ENCODE measurements around the gene NAT16.

NAT16 gene

DNA sequence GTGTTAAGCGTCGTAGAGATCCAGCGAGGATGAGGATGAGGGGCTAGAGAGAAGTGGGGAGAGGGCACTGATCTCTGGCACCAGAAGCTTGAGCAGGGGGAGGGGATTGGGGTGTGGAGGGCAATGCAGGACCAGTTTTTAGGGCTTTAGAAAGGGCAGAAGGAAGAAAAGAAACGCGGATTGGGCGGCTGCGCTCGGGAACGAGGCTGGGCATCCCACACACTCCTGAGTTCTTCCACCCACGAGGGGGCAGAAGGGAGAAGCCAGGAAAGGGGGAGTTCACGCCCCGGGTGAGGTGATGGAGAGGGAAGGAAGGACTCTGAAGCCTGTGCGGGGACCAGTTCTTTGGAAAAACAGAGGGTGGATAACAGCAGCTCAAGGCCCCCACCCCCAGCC, 8.7 kb downstream of the NAT16 start:
- Histone ChIP-seq H3K9ac (no peak overlapping the region), H2AFZ (no peak overlapping the region), H3K36me3 (ENCODE audit: control insufficient read depth, insufficient read depth, low read length) (no peaks in the 10 kb centered on the region), H3K4me3 (ENCODE audit: low read depth, low read length) (no peak overlapping the region), H3K4me2 (ENCODE audit: low read length) (no peak overlapping the region), H3K27ac (no peak overlapping the region), H3K79me2 (no peaks in the 10 kb centered on the region), H3K9me3 (ENCODE audit: control insufficient read depth, low read length) (no peaks in the 10 kb centered on the region), H3K27me3 (ENCODE audit: control insufficient read depth, insufficient read depth, low read length) (peaks cover 34% of the 10 kb centered on the region), H3K4me1 (peaks cover 12% of the 10 kb centered on the region)
- TF ChIP-seq, protein P1, sequence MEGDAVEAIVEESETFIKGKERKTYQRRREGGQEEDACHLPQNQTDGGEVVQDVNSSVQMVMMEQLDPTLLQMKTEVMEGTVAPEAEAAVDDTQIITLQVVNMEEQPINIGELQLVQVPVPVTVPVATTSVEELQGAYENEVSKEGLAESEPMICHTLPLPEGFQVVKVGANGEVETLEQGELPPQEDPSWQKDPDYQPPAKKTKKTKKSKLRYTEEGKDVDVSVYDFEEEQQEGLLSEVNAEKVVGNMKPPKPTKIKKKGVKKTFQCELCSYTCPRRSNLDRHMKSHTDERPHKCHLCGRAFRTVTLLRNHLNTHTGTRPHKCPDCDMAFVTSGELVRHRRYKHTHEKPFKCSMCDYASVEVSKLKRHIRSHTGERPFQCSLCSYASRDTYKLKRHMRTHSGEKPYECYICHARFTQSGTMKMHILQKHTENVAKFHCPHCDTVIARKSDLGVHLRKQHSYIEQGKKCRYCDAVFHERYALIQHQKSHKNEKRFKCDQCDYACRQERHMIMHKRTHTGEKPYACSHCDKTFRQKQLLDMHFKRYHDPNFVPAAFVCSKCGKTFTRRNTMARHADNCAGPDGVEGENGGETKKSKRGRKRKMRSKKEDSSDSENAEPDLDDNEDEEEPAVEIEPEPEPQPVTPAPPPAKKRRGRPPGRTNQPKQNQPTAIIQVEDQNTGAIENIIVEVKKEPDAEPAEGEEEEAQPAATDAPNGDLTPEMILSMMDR (IDR thresholded peaks at IDR 0.05): peak; percentile 10

DNA sequence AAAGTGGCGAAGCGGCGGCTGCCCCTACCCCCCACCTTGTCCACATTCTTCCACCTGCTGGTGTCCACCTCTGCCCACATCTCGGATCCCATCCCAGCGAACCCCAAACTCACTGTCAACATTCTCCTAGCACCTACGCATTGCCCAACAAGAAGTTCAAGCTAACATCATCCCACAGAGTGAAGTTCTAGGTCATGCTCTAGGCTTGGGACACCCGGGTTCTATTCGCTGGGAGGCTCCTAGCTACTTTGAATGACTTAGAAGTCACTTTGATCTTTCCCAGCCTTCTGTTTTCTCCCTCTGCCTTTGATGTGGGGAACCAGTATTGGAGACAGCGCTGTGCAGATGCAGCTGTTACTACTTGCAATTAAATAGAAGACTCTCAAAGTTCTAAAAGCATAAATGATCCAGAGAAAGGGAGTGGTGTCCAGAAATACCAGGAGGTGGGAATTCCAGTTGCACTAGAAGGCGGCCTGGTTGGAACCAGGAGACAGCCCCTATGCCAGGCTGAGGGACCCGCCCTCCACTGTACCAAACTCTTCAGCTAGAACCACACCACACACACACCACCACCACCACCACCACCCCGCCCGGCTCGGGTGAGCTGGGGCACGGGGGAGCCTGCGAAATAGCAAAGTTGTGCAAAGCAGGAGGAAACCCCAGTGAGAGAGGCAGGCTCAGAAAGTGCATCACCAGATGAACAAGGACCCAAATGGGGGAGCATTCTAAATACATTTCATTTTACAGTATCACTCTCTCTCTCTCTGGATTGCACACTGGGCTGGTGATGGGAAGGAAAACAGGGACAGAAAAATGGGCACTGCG, 9.3 kb downstream of the NAT16 start:
- Histone ChIP-seq H3K27me3 (ENCODE audit: control insufficient read depth, insufficient read depth, low read length) (peaks cover 34% of the 10 kb centered on the region), H3K27ac (no peak overlapping the region), H3K79me2 (no peaks in the 10 kb centered on the region), H3K36me3 (ENCODE audit: control insufficient read depth, insufficient read depth, low read length) (no peaks in the 10 kb centered on the region), H3K9ac (no peak overlapping the region), H2AFZ (no peak overlapping the region), H3K4me3 (ENCODE audit: low read depth, low read length) (no peak overlapping the region), H3K4me2 (ENCODE audit: low read length) (no peak overlapping the region), H3K4me1 (peaks cover 14% of the 10 kb centered on the region), H3K9me3 (ENCODE audit: control insufficient read depth, low read length) (no peaks in the 10 kb centered on the region)
- TF ChIP-seq, protein P1 (IDR thresholded peaks at IDR 0.05): no peak

DNA sequence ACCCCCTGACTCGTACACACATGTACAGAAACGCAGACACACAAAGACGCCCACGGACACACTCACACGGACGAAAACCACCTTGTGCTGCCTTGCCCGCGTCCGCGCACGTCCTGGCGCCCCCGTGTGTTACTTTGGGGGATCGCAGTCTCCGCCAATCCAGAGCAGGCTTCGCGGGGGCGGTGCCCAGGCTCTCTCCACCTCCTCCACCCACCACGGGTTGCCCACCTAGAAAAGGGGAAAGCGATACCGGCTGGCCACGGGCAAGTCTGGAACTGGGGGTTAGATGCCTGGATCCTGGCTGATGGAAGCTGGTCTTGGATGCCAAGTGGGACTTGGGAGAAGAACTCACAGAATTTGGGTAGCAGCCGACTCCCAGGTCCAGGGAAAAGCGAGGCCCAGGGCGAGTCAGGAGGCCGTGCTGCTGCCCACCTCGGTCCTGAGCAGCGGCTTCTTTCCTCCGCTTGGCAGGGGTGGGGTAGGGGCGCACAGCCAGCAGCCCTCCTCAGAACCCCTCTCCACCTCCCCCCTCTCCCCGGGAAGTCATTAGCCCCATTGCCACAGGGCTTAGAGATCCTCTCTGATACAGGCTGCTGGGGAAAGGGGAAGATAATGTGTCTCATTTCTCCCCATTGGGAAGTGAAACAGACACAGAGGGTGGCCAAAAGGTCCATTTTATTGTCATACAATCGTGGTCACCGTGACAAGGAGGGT, 10.1 kb downstream of the NAT16 start:
- Histone ChIP-seq H3K36me3 (ENCODE audit: control insufficient read depth, insufficient read depth, low read length) (no peaks in the 10 kb centered on the region), H3K79me2 (no peaks in the 10 kb centered on the region), H3K27ac (no peak overlapping the region), H3K4me2 (ENCODE audit: low read length) (no peak overlapping the region), H3K9me3 (ENCODE audit: control insufficient read depth, low read length) (no peaks in the 10 kb centered on the region), H3K4me3 (ENCODE audit: low read depth, low read length) (no peak overlapping the region), H3K9ac (no peak overlapping the region), H2AFZ (no peak overlapping the region), H3K4me1 (peaks cover 18% of the 10 kb centered on the region), H3K27me3 (ENCODE audit: control insufficient read depth, insufficient read depth, low read length) (peaks cover 34% of the 10 kb centered on the region)
- TF ChIP-seq, protein P1 (IDR thresholded peaks at IDR 0.05): peak; percentile 91

- Histone ChIP-seq H3K4me2 (ENCODE audit: low read length) (no peak overlapping the region), H3K27me3 (ENCODE audit: control insufficient read depth, insufficient read depth, low read length) (peaks cover 30% of the 10 kb centered on the region), H2AFZ (no peak overlapping the region), H3K4me3 (ENCODE audit: low read depth, low read length) (no peak overlapping the region), H3K79me2 (no peaks in the 10 kb centered on the region), H3K9me3 (ENCODE audit: control insufficient read depth, low read length) (no peaks in the 10 kb centered on the region), H3K4me1 (peaks cover 24% of the 10 kb centered on the region), H3K36me3 (ENCODE audit: control insufficient read depth, insufficient read depth, low read length) (no peaks in the 10 kb centered on the region), H3K27ac (no peak overlapping the region), H3K9ac (no peak overlapping the region)
- TF ChIP-seq, protein P1 (IDR thresholded peaks at IDR 0.05): no peak
Observed at GRCh38 chr7:101169110-101169837, 10.8 kb downstream of the NAT16 start.

Data from parathyroid adenoma (tissue), 2 donors.